Measurements from ENCODE around the gene PRKN. TPM values are rescaled to one million over a fixed set of nuclear protein-coding genes. Genes with fewer than 3 reads are reported as not detected.

Gene PRKN
- total and polyA plus RNA-seq, 2 experiments from 2014 or later = 0.10 to 0.84 TPM

- Histone ChIP-seq H3K4me2 (no peak overlapping the region), H3K27me3 (ENCODE audit: insufficient read depth) (no peaks in the 10 kb centered on the region), H4K20me1 (replicated peaks; ENCODE audit: insufficient read depth) (no peaks in the 10 kb centered on the region), H3K79me2 (replicated peaks; ENCODE audit: insufficient read depth) (no peaks in the 10 kb centered on the region), H2AFZ (no peak overlapping the region), H3K36me3 (ENCODE audit: insufficient read depth) (no peaks in the 10 kb centered on the region), H3K4me3 (no peak overlapping the region), H3K27ac (ENCODE audit: low read depth) (no peak overlapping the region), H3K9me2 (ENCODE audit: insufficient read depth) (no peaks in the 10 kb centered on the region), H3K4me1 (ENCODE audit: insufficient read depth) (no peaks in the 10 kb centered on the region), H3F3A (replicated peaks; ENCODE audit: low read depth) (no peaks in the 10 kb centered on the region)
- no peaks in the 10 kb centered on the region for H3K36me3 Mint-ChIP-seq (ENCODE audit: low read depth)
- TF ChIP-seq EZH2phosphoT487 (IDR thresholded peaks at IDR 0.05; ENCODE audit: unreplicated experiment) (no peak), CREB1 (CRISPR knock-in tag; IDR thresholded peaks at IDR 0.05; ENCODE audit: low read depth) (no peak), NANOG (IDR thresholded peaks at IDR 0.05; ENCODE audit: borderline replicate concordance) (no peak), ZNF114 (CRISPR knock-in tag; IDR thresholded peaks at IDR 0.05) (no peak), JUNB (IDR thresholded peaks at IDR 0.05; ENCODE audit: unreplicated experiment) (no peak), ZNF331 (CRISPR knock-in tag; IDR thresholded peaks at IDR 0.05; ENCODE audit: low read depth) (no peak), CTCF (conservative IDR thresholded peaks at IDR 0.05; ENCODE audit: low read depth in 2 of 2) (no peak), EZH2 (IDR thresholded peaks at IDR 0.05; ENCODE audit: low read depth, unreplicated experiment) (no peak), STAT1 (IDR thresholded peaks at IDR 0.05; ENCODE audit: unreplicated experiment) (no peak), POLR2AphosphoS5 (IDR thresholded peaks at IDR 0.05; ENCODE audit: low read depth) (no peak)
- TF ChIP-seq, protein P1, sequence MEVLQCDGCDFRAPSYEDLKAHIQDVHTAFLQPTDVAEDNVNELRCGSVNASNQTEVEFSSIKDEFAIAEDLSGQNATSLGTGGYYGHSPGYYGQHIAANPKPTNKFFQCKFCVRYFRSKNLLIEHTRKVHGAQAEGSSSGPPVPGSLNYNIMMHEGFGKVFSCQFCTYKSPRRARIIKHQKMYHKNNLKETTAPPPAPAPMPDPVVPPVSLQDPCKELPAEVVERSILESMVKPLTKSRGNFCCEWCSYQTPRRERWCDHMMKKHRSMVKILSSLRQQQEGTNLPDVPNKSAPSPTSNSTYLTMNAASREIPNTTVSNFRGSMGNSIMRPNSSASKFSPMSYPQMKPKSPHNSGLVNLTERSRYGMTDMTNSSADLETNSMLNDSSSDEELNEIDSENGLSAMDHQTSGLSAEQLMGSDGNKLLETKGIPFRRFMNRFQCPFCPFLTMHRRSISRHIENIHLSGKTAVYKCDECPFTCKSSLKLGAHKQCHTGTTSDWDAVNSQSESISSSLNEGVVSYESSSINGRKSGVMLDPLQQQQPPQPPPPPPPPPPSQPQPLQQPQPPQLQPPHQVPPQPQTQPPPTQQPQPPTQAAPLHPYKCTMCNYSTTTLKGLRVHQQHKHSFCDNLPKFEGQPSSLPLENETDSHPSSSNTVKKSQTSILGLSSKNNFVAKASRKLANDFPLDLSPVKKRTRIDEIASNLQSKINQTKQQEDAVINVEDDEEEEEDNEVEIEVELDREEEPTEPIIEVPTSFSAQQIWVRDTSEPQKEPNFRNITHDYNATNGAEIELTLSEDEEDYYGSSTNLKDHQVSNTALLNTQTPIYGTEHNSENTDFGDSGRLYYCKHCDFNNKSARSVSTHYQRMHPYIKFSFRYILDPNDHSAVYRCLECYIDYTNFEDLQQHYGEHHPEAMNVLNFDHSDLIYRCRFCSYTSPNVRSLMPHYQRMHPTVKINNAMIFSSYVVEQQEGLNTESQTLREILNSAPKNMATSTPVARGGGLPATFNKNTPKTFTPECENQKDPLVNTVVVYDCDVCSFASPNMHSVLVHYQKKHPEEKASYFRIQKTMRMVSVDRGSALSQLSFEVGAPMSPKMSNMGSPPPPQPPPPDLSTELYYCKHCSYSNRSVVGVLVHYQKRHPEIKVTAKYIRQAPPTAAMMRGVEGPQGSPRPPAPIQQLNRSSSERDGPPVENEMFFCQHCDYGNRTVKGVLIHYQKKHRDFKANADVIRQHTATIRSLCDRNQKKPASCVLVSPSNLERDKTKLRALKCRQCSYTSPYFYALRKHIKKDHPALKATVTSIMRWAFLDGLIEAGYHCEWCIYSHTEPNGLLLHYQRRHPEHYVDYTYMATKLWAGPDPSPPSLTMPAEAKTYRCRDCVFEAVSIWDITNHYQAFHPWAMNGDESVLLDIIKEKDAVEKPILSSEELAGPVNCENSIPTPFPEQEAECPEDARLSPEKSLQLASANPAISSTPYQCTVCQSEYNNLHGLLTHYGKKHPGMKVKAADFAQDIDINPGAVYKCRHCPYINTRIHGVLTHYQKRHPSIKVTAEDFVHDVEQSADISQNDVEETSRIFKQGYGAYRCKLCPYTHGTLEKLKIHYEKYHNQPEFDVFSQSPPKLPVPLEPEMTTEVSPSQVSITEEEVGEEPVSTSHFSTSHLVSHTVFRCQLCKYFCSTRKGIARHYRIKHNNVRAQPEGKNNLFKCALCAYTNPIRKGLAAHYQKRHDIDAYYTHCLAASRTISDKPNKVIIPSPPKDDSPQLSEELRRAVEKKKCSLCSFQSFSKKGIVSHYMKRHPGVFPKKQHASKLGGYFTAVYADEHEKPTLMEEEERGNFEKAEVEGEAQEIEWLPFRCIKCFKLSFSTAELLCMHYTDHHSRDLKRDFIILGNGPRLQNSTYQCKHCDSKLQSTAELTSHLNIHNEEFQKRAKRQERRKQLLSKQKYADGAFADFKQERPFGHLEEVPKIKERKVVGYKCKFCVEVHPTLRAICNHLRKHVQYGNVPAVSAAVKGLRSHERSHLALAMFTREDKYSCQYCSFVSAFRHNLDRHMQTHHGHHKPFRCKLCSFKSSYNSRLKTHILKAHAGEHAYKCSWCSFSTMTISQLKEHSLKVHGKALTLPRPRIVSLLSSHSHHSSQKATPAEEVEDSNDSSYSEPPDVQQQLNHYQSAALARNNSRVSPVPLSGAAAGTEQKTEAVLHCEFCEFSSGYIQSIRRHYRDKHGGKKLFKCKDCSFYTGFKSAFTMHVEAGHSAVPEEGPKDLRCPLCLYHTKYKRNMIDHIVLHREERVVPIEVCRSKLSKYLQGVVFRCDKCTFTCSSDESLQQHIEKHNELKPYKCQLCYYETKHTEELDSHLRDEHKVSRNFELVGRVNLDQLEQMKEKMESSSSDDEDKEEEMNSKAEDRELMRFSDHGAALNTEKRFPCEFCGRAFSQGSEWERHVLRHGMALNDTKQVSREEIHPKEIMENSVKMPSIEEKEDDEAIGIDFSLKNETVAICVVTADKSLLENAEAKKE (CRISPR knock-in tag; IDR thresholded peaks at IDR 0.05) = no peak
- TF ChIP-seq, protein P2, sequence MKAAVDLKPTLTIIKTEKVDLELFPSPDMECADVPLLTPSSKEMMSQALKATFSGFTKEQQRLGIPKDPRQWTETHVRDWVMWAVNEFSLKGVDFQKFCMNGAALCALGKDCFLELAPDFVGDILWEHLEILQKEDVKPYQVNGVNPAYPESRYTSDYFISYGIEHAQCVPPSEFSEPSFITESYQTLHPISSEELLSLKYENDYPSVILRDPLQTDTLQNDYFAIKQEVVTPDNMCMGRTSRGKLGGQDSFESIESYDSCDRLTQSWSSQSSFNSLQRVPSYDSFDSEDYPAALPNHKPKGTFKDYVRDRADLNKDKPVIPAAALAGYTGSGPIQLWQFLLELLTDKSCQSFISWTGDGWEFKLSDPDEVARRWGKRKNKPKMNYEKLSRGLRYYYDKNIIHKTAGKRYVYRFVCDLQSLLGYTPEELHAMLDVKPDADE (IDR thresholded peaks at IDR 0.05) = no peak
- TF ChIP-seq, protein P3, sequence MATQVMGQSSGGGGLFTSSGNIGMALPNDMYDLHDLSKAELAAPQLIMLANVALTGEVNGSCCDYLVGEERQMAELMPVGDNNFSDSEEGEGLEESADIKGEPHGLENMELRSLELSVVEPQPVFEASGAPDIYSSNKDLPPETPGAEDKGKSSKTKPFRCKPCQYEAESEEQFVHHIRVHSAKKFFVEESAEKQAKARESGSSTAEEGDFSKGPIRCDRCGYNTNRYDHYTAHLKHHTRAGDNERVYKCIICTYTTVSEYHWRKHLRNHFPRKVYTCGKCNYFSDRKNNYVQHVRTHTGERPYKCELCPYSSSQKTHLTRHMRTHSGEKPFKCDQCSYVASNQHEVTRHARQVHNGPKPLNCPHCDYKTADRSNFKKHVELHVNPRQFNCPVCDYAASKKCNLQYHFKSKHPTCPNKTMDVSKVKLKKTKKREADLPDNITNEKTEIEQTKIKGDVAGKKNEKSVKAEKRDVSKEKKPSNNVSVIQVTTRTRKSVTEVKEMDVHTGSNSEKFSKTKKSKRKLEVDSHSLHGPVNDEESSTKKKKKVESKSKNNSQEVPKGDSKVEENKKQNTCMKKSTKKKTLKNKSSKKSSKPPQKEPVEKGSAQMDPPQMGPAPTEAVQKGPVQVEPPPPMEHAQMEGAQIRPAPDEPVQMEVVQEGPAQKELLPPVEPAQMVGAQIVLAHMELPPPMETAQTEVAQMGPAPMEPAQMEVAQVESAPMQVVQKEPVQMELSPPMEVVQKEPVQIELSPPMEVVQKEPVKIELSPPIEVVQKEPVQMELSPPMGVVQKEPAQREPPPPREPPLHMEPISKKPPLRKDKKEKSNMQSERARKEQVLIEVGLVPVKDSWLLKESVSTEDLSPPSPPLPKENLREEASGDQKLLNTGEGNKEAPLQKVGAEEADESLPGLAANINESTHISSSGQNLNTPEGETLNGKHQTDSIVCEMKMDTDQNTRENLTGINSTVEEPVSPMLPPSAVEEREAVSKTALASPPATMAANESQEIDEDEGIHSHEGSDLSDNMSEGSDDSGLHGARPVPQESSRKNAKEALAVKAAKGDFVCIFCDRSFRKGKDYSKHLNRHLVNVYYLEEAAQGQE (IDR thresholded peaks at IDR 0.05; ENCODE audit: unreplicated experiment) = no peak
- peaks cover 3% of the 10 kb centered on the region for H3K27me3 Mint-ChIP-seq (ENCODE audit: insufficient read depth, low read depth, poor library complexity)
- H3K27ac Mint-ChIP-seq = no peak overlapping the region
- H3K4me3 Mint-ChIP-seq = no peak overlapping the region
- H3K9me3 Mint-ChIP-seq = no peaks in the 10 kb centered on the region
- DNase-seq (ENCODE audit: low spot score) (no peak), ATAC-seq (no peak)
- H3K4me1 Mint-ChIP-seq = no peaks in the 10 kb centered on the region; the same call in 2 of the 3 replicates
Observed at GRCh38 chr6:161926324-161926723, 801.2 kb downstream of the PRKN start.

Data from GM23338 (cell line).